Measurements from ENCODE around the gene MERTK. TPM values are rescaled to one million over a fixed set of nuclear protein-coding genes. Genes with fewer than 3 reads are reported as not detected.
A peak's percentile ranks its signal among the peaks of the same experiment; 100 is the strongest.

MERTK gene
- total and polyA plus RNA-seq, 2 of the 13 experiments (the other 11 are each of a cell fraction or from before 2014, with no cell fraction given), result 37.3 to 44.7 TPM

GRCh38 chr2:111897924-111898702 is at the start of gene MERTK (continued):
- TF ChIP-seq ZNF276 (CRISPR knock-in tag; IDR thresholded peaks at IDR 0.05; ENCODE audit: low read depth) (peak; percentile 32; the same call in 1 of the 2 replicates), THAP8 (CRISPR knock-in tag; IDR thresholded peaks at IDR 0.05; ENCODE audit: borderline replicate concordance) (no peak), IRF2 (CRISPR knock-in tag; IDR thresholded peaks at IDR 0.05) (peak; percentile 85), ZNF646 (CRISPR knock-in tag; IDR thresholded peaks at IDR 0.05) (no peak), ARID4A (CRISPR knock-in tag; IDR thresholded peaks at IDR 0.05; ENCODE audit: borderline replicate concordance) (peak; percentile 86), MAX (IDR thresholded peaks at IDR 0.05) (peak; percentile 76), ZNF687 (CRISPR knock-in tag; IDR thresholded peaks at IDR 0.05) (peak; percentile 88), SOX5 (CRISPR knock-in tag; IDR thresholded peaks at IDR 0.05; ENCODE audit: borderline replicate concordance) (peak; percentile 76)
